Stimulated activated CD8-positive, alpha-beta memory T cell treated with anti-CD3 and anti-CD28 coated beads, Interleukin-15, amount 100 ng/mL, for 24 hours (primary cell): ENCODE measurements around the gene IGF2BP2.
"Not testable (repeated sequence)": the region's sequence is repeated elsewhere in the genome, so short reads cannot be mapped to it uniquely, and the experiment has no call there.

Experiments
- DNase-seq: peaks from one replicate; pipeline ENCODE4 v3.0.0-alpha.2; 2020; ENCODE audit warnings: low read depth

IGF2BP2 gene

DNA sequence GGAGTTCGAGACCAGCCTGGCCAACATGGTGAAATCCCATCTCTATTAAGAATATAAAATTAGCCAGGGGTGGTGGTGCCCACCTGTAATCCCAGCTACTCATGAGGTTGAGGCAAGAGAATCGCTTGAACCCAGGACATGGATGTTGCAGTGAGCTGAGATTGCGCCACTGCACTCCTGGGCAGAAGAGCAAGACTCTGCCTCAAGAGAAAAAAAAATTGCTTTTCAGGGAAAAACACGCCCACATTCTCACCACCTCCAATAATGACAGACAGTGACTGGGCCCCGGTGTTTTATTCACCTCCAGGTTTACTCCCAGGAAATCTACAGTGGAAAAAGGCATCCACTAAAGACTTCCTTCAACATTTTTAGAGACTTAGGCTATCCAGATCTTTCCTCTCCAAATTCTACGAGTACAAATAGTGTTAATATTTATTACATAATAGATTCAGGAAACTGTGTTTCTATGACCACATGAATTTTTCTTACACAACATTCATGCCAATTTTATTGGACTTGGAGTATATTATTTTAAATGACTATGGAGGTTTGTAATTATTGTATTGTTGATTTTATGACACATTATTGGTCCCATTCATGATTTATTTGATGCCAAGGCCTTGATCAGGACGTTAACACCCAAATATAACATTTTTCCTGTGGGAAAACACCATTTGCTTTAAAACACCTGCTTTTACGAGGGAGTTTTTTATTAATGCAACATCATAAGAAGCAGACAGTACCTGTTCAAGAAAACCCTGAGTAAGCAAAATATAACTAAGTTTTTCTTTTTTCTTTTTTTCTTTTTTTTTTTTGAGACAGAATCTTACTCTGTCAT lies 26.6 kb downstream of the IGF2BP2 start:
- DNase-seq = no peak

- no peak for DNase-seq
Observed at GRCh38 chr3:185797108-185797881, 27.5 kb downstream of the IGF2BP2 start.

- no peak for DNase-seq
Observed at GRCh38 chr3:185796431-185797107, 28.3 kb downstream of the IGF2BP2 start.

- no peak for DNase-seq
Observed at GRCh38 chr3:185793381-185793780, 31.5 kb downstream of the IGF2BP2 start.

DNA sequence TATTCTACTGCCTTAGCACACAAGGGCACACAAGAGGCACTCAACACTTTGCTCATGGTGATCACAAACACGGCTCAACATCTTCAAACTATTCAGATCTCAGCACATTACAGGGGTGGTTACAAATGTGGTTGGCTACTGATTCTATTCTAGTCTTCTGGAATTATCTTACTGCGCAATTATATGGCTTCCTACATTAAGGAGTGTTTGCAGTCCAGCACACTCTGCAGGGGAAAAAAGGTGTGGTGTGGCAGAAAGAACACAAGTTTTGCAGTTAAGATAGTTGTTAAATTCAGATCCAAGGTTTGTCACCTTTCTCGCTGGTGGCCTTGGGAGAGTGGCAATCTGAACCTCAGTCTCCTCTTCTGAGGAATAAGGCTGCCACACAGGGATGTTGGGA lies 31.9 kb downstream of the IGF2BP2 start:
- DNase-seq = no peak

DNA sequence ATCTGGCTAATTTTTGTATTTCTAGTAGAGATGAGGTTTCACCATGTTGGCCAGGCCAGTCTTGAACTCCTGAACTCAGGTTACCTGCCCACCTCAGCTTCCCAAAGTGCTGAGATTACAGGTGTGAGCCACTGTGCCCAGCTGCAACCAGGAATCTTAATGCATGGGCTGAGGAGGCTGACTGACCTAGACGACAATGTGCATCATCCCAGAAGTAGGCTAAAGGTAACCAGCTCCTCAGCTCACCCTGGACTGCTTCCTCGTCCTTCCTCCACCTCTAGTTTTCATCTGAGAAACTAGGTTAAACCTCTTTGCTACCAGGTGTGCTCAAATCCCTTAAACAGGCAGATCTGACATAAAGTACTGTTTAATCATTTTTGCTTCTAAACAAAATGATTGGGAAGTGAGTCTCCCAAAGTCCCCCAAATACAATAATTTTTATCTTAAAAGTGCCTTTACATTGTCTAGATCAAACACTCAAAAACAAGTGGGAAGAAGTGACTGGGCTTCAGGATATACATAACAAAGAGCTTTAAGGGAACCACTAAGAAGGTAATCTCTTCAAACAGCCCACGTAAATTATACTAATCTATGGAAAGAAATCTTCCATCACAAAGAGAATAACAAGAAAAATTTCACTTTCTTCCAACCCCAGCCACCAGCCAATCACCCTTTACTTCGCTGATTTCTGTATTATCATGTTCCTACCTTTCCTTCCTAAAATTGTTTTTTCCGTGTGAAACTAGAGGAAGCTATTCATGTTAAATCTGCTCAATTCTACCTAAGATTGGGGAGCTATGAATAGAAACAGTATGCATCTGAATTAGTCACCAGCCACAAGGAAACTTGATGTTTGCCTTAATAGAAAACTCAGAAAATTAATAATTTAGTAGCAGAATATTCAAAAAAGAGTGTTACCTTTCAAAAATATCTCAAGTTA lies 34.7 kb downstream of the IGF2BP2 start:
- no peak for DNase-seq

DNA sequence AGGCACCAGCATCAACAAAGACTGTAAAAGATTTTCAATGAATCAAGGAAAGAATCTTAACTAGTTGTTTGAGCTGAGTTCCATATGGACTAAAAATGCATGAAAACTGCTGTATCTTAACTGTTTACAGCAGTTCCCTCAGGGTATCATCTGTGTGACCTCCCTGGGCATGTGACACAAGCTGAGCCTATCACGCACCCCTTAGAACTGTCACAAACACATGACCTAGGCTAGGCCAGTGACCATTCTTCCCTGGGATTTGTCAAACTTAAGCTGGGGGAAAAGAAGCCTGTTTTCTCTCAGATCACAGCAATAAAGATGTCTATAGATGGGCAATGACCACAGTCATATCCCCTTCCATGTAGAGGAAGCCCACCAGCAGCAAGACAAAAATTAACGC lies 35.7 kb downstream of the IGF2BP2 start:
- no peak for DNase-seq

GRCh38 chr3:185788292-185788691 lies 36.5 kb downstream of the IGF2BP2 start:
- DNase-seq = no peak

DNA sequence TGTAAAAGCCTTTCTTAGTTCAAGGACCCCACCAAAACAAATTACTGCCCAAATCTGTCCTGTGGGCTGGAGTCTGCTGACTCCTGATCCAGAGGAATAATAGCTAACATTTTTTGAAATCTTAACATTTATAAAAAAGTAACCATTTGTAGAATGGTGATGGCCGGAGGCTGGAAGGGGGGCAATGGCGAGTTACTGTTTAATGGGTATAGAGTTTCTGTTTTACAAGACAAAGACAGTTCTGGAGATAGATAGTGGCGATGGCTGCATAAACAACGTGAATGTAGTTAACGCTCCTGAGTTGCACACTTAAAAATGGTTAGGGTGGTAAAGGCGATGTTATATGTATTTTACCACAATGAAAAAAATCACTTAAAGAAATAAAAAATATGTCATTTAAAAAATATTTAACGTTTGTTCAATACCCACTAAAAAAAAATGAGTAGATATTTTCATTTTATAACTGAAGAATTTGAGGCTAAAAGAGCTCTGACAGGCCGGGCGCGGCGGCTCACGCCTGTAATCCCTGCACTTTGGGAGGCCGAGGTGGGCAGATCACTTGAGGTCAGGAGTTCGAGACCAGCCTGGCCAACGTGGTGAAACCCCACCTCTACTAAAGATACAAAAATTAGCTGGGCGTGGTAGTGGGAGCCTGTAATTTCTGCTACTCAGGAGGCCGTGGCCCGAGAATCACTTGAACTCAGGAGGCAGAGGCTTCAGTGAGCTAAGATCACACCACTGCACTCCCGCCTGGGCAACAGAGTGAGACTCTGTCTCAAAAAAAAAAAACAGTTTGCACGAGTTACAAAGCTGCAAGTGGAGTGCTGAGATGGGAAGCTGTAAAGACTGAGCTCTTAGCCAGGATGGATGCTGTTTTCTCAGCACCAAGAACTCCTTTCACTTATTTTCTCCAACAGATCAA lies 37.6 kb downstream of the IGF2BP2 start:
- no peak for DNase-seq

DNA sequence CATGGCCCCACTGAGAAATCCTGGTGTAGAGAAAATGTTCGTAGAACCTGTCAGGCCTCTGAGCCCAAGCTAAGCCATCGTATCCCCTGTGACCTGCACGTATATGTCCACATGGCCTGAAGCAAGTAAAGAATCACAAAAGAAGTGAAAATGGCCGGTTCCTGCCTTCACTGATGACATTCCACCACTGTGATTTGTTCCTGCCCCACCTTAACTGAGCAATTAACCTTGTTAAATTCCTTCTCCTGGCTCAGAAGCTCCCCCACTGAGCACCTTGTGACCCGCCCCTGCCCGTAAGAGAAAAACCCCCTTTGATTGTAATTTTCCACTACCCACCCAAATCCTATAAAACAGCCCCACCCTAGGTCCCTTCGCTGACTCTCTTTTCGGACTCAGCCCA lies 38.6 kb downstream of the IGF2BP2 start:
- not testable (repeated sequence) for DNase-seq

DNA sequence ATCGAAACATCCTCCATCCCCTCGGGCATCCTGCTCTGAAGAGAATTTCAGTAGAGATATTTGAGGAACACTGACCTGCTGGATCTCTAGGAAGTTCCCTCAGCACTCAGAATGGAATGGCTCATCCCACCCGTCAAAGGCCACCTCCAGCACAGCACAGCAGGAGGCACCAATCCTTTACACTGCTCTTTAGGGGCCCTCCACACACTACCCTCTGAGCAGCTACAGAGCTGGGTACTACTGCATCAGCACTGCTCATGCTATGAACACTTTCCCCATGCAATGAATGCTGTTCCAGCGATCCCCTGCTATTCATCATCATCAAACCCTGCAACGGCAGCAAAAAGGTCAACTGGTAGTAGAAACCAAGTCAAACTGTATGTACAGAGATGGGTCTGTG lies 40.5 kb downstream of the IGF2BP2 start:
- no peak for DNase-seq

DNA sequence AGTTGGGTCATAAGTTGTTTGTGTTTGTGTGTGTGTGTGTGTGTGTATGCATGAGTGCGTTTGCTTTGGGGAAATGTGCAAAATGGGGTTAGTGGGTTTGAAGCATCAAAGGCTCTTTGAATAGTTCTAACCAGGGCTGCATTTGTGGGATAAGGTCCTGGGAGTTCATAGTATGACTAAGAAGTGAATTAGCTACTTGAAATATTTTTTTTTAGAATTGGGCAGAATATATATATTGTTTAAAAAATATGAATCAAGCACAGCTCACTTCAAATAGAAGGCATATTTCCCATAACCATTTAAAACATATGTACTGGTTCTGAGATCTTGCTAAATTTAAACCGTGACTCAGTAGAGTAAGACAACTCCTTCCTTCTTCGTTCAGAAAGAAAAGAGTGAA lies 43.1 kb downstream of the IGF2BP2 start:
- no peak for DNase-seq

DNA sequence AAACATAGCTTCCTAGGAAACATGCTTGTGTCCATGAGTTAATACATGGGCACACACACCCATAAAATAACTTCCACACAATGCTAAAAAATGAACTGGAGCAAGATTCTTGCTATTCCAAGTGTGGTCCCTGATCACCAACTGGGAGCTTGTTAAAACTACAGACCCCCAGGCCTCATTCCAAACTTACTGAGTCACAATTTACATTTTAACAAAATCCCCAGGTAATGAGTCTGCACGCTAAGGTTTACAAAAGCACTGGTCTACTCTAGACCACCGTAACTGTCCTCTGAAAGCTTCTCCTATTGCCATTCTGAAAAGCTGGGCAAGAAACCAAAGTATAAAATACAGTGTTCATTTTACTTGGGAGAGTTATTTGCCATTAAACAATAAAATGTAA lies 45.4 kb downstream of the IGF2BP2 start:
- DNase-seq = no peak

DNA sequence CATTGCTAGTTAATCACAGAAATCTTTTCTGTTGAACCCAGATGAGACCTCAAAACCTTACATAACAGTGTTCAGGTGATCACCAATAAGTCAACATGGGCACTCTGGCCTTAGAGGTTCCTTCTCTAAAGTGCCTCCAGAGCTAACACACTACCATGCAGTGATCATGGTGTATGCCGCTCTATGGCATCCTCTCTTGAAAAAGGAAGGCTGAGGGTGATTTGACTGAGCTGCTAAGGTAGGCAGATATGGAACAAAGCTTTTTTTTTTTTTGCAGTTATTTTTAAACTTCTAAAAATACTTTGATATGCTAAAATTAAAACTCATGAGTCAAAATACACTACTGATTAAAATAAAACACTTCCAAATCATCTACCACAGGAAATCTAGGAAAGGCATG lies 46.0 kb downstream of the IGF2BP2 start:
- DNase-seq = no peak

GRCh38 chr3:185778094-185778493 lies 46.7 kb downstream of the IGF2BP2 start:
- DNase-seq = no peak

DNA sequence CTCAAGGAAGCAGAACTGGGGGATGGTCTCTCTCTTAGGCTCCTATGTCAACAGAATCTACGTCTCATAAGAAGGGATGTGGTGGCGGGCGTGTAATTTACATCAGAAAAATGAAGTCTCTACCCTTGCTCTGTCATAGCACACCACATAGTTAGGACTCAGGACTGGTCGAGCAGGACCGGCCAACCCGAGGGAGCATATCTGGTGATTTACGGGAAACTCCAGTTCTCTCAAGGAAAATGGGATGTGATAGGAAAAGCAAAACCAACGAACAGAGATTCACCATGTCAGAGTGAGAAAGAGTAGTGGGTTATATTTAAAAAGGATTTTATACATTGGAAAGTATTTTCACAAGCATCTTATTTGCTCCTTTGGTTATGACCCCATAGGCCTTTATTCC lies 54.7 kb downstream of the IGF2BP2 start:
- DNase-seq = no peak

DNA sequence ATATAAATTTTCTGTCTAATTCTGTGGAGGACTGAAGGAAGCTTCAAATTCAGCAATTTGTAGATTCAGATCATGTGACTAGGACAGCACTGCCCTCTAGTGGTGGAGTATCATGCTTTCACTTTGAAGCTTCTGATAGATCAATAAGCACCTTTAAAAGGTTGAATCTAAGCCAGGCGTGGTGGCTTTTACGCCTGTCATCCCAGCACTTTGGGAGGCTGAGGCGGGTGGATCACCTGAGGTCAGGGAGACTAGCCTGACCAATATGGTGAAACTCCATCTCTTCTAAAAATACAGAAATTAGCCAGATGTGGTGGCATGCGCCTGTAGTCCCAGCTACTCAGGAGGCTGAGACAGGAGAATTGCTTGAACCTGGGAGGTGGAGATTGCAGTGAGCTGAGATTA lies 56.3 kb downstream of the IGF2BP2 start:
- DNase-seq = not testable (repeated sequence)

DNA sequence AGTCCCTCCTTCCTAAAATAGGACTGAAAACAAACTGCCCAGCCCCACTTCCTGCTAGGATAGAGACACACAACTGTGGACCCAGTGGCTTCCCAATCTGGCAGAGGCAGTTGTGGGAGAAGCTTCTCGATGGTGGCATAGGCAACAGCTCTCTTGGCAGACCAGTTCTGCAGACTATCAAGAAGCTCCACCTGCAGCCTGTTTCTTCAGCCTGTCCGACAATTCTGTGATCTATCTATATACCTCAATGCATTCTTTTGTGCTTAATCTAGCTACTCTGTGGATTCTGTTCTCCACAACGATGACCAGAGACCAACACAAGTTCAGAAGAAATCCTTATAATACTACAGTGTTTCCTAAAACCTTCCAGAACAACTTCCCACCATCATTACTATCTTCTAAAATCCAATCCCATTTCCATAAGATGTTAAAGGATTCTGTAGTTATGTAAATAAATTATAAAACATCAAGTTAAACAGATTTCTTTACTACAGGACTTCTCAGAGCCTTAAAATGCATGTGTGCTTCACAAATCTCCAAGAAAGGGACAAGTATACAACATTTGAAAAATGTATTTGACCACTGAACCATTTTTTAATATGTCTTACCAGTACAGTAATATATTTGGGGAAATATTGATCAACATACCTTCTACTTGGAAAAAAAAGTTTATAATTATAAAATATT lies 57.7 kb downstream of the IGF2BP2 start:
- no peak for DNase-seq

DNA sequence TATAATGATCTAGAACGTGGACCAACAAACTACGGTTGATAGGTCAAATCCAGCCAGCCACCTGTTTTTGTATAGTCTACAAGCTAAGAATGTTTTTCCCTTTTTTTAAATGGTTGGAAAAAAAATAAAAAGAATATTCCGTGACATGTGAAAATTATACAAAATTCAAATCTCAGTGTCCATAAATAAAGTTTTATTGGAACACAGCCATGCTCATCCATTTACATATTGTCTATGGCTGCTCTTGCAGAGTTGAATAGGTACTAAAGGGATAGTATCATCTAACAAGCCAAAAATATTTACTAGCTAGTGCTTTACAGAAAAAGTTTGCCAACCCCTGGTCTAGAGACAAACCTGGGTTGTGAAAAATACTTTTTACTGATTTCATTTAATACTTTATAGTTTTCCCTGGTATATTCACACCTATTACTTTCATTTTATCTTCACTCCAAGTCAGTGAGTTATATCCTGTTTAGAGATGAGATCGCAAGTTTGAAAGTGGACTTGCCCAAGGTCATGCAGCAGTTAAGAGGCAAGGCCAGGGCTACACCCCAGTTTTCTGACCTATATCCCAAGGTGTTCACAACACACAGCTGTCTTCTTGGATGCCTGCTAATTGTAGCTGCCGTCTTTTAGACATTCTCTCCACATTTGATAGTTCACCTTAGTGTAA lies 58.4 kb downstream of the IGF2BP2 start:
- DNase-seq = no peak
